Endothelial cell of umbilical vein (primary cell): ENCODE data around the gene EXOC6B. TPM values are rescaled to one million over a fixed set of nuclear protein-coding genes. Genes with fewer than 3 reads are reported as not detected.

ENCODE experiments used
- BruUV-seq: library from RNA; stranded (reverse); fragments of 400-500 nt; replicated peaks from 2 replicates; lab custom pipeline; 2021; lab: Mats Ljungman, UMichigan
- CTCF ChIA-PET: fragments of 300-600, 350-600 bp; sonication (Branson Sonifier 250); formaldehyde crosslinking; loops from one replicate; lab custom pipeline; 2021; ENCODE audit warnings: antibody characterized with exemption, inconsistent platforms; lab: Charles Lee
- POLR2A ChIA-PET: fragments of 300-600, 350-600 bp; sonication (Branson Sonifier 250); formaldehyde crosslinking; loops from one replicate; lab custom pipeline; 2021; ENCODE audit warnings: antibody characterized with exemption, inconsistent platforms; lab: Charles Lee
- DNase-seq: peaks from one replicate; pipeline ENCODE4 v3.0.0-alpha.2; 2011; ENCODE audit warnings: low read depth, low spot score
- FAIRE-seq: peaks from 2 replicates; lab custom pipeline; 2011; peaks lifted over from hg19 to GRCh38; lab: Jason Lieb, UNC
- H2AFZ ChIP-seq: 2 replicates; pipeline ENCODE4 v1.6.0; 2012; ENCODE audit warnings: low read depth, low read length, control low read depth, inconsistent platforms
- H3K27ac ChIP-seq: 2 replicates; pipeline ENCODE4 v1.5.1; 2011; ENCODE audit warnings: low read depth, mild to moderate bottlenecking, control low read depth, low read length, moderate library complexity; ENCODE audit not compliant: insufficient read depth
- H3K27me3 ChIP-seq, 2 experiments: 2 replicates each; pipeline versions ENCODE4 v1.6.0 to v1.6.1; 2011; ENCODE audit warnings: low read length in 2 of 2, mixed read lengths in 1 of 2; ENCODE audit not compliant: control insufficient read depth in 2 of 2, insufficient read depth in 2 of 2
- H3K36me3 ChIP-seq, 2 experiments: 2 replicates in 1 of 2; 3 replicates in 1 of 2; pipeline ENCODE4 v1.5.1; 2011; ENCODE audit warnings: low read length in 2 of 2, mild to moderate bottlenecking in 1 of 2, moderate library complexity in 1 of 2; ENCODE audit not compliant: control insufficient read depth in 2 of 2, insufficient read depth in 2 of 2; ENCODE audit errors: extremely low read depth in 1 of 2
- H3K4me1 ChIP-seq: 3 replicates; pipeline ENCODE4 v1.5.1; 2011; ENCODE audit warnings: mild to moderate bottlenecking, low read length; ENCODE audit not compliant: control insufficient read depth, insufficient read depth; ENCODE audit errors: extremely low read depth
- H3K4me2 ChIP-seq: 2 replicates; pipeline ENCODE4 v1.6.1; 2011; ENCODE audit warnings: low read length, control low read depth, mixed read lengths; ENCODE audit not compliant: insufficient read depth
- H3K4me3 ChIP-seq, 3 experiments: fragments of 200-600 bp in 1 of 3; sonication (generic), shearing (Covaris generic) in 1 of 3; replicated peaks in 1 of 3; 2 replicates each; pipeline ENCODE4 v1.5.1; 2011 to 2016; ENCODE audit warnings: control low read depth in 3 of 3, low read length in 3 of 3, mild to moderate bottlenecking in 2 of 3, inconsistent platforms in 1 of 3, low read depth in 1 of 3, moderate library complexity in 1 of 3; ENCODE audit not compliant: insufficient read depth in 1 of 3
- H3K79me2 ChIP-seq: 2 replicates; pipeline ENCODE4 v1.6.0; 2012; ENCODE audit warnings: low read length, inconsistent platforms; ENCODE audit not compliant: control insufficient read depth, insufficient read depth
- H3K9ac ChIP-seq: replicated peaks from 2 replicates; pipeline ENCODE3; 2011; ENCODE audit warnings: low read length, control low read depth; ENCODE audit not compliant: insufficient read depth; ENCODE audit errors: extremely low read depth
- H3K9me1 ChIP-seq: replicated peaks from 3 replicates; pipeline ENCODE4 v1.6.0; 2011; ENCODE audit warnings: mild to moderate bottlenecking, low read length; ENCODE audit not compliant: control insufficient read depth, insufficient read depth; ENCODE audit errors: extremely low read depth
- H3K9me3 ChIP-seq: replicated peaks from 2 replicates; pipeline ENCODE4 v1.5.1; 2012; ENCODE audit warnings: low read length, inconsistent platforms; ENCODE audit not compliant: control insufficient read depth, insufficient read depth
- H4K20me1 ChIP-seq: replicated peaks from 2 replicates; pipeline ENCODE3; 2011; ENCODE audit warnings: mild to moderate bottlenecking, low read length; ENCODE audit not compliant: control insufficient read depth, insufficient read depth; ENCODE audit errors: extremely low read depth
- EZH2 ChIP-seq: IDR thresholded peaks from 2 replicates; pipeline ENCODE4 v1.6.1; 2012; ENCODE audit warnings: borderline replicate concordance, low read depth, mild to moderate bottlenecking, moderate library complexity, low read length, inconsistent platforms; ENCODE audit not compliant: severe bottlenecking
- FOS ChIP-seq: IDR thresholded peaks from 2 replicates; pipeline ENCODE4 v1.6.1; 2011; ENCODE audit warnings: mild to moderate bottlenecking, low read length, moderate library complexity, borderline replicate concordance; ENCODE audit not compliant: insufficient read depth
- GATA2 ChIP-seq: IDR thresholded peaks from 2 replicates; pipeline ENCODE4 v1.7.0; 2011; ENCODE audit warnings: low read depth, mild to moderate bottlenecking, moderate library complexity, mixed read lengths, low read length; ENCODE audit not compliant: insufficient read length, insufficient read depth
- JUN ChIP-seq: IDR thresholded peaks from 2 replicates; pipeline ENCODE4 v1.6.1; 2011; ENCODE audit warnings: borderline replicate concordance, low read depth; ENCODE audit not compliant: insufficient read length, insufficient read depth
- MYC ChIP-seq: IDR thresholded peaks from one replicate; pipeline ENCODE4 v1.6.1; 2011; ENCODE audit warnings: mild to moderate bottlenecking, low read depth, low read length
- POLR2A ChIP-seq: IDR thresholded peaks from 2 replicates; pipeline ENCODE4 v1.6.1; 2012; ENCODE audit warnings: low read depth, mild to moderate bottlenecking, control low read depth, low read length
- POLR2AphosphoS5 ChIP-seq: IDR thresholded peaks from 2 replicates; pipeline ENCODE4 v1.6.1; 2012; ENCODE audit warnings: low read depth, mild to moderate bottlenecking, control low read depth, low read length, moderate library complexity; ENCODE audit not compliant: insufficient read depth
- dilution Hi-C: fragments of 300-500 bp; cut with MboI; formaldehyde crosslinking; loops from one replicate; pipeline ENCODE4 v1.15.0; 2019; ENCODE audit warnings: low sequenced_read_pairs; ENCODE audit not compliant: extremely low pct_ligation_motif_present
- intact Hi-C: fragments of 100-400 bp; cut with micrococcal nuclease; formaldehyde crosslinking; loops from one replicate; pipeline ENCODE4 v1.10.0; 2022
- polyA plus RNA-seq, 4 experiments: library from polyadenylated mRNA; depleted of rRNA in 3 of 4; stranded (reverse) in 3 of 4; unstranded in 1 of 4; fragments of >200 nt; gene quantifications; 2 replicates each; pipeline versions ENCODE4 v1.2.1 to v1.2.3, GENCODE V29; 2011 to 2012; ENCODE audit warnings: missing spikeins in 1 of 4
- total RNA-seq: library from RNA; stranded (reverse); gene quantifications from 2 replicates; pipeline ENCODE4 v1.2.3, GENCODE V29; 2021
- TF ChIP-seq, protein P1 (sequence below), 2 donors: IDR thresholded peaks; 1 replicate in 1 of 2; 2 replicates in 1 of 2; pipeline ENCODE4 v1.5.1; 2011; ENCODE audit warnings: low read length in 2 of 2, mild to moderate bottlenecking in 2 of 2, moderate library complexity in 2 of 2, control low read depth in 1 of 2, inconsistent platforms in 1 of 2, low read depth in 1 of 2; ENCODE audit not compliant: insufficient read depth in 1 of 2; ENCODE audit errors: extremely low read depth in 1 of 2
- TF ChIP-seq, protein P2 (sequence below): IDR thresholded peaks from 2 replicates; pipeline ENCODE4 v1.6.1; 2011; ENCODE audit not compliant: insufficient read depth, insufficient read length

EXOC6B gene
- total and polyA plus RNA-seq, 2 donors (not counting 3 experiments of a cell fraction or from before 2014, with no cell fraction given), result 10.8 to 34.8 TPM

DNA sequence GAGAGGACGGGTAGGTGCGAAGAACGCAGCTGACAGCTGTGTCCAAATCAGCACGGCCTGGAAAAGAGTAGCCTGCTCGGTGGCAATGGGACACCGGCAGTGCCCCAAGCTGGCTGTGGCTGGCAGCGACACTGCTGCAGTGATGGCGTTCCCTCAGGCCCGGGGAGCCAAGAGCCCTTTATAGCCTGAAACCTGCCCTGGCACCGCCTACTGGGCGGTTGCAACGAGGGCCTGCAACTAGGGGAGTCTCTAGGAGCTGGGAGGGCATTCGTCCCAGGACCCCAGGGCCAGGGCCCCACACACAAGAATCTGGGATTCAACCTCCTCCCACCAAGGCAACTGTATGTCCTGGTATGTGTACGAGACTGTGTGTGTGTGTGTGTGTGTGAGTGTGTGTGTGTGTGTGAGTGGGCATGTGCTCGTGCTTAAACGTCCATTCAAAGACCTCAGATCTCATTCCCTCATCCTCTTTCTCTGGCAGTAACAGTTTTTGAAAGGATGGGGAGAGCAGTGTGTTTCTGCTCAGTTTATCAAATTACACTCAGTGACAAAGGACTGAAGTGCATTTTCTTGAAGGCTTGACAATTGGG is 671.4 kb downstream of the EXOC6B start:
- Histone ChIP-seq H3K36me3 (no peaks in the 10 kb centered on the region), H3K4me2 (no peak overlapping the region), H3K4me3 (no peak overlapping the region), H3K27ac (no peak overlapping the region), H4K20me1 (no peaks in the 10 kb centered on the region), H3K9me3 (no peaks in the 10 kb centered on the region), H3K9ac (no peak overlapping the region), H3K27me3 (peaks cover 25 to 30% of the 10 kb centered on the region in 2 experiments), H3K4me1 (peaks cover 1% of the 10 kb centered on the region), H3K79me2 (no peaks in the 10 kb centered on the region), H3K9me1 (no peaks in the 10 kb centered on the region), H2AFZ (no peak overlapping the region)
- DNase-seq (no peak), FAIRE-seq (no peak)
- ChIA-PET POLR2A (no interaction called here), CTCF (interaction anchor here (1.4 to 6.6 kb wide), 5 partner anchors 230 to 855 kb away, joined by 4 to 106 read pairs (median 12); no protein-coding TSS in a partner anchor)
- dilution Hi-C loops (no loop called here), intact Hi-C loops (loop anchor here (5.0 kb wide), 2 partner anchors 547 to 593 kb away; no protein-coding TSS in a partner anchor)
- BruUV-seq, result no TSS peak
- TF ChIP-seq POLR2AphosphoS5 (no peak), JUN (no peak), EZH2 (no peak), POLR2A (no peak), GATA2 (no peak), FOS (no peak), MYC (no peak)
- TF ChIP-seq, protein P1, sequence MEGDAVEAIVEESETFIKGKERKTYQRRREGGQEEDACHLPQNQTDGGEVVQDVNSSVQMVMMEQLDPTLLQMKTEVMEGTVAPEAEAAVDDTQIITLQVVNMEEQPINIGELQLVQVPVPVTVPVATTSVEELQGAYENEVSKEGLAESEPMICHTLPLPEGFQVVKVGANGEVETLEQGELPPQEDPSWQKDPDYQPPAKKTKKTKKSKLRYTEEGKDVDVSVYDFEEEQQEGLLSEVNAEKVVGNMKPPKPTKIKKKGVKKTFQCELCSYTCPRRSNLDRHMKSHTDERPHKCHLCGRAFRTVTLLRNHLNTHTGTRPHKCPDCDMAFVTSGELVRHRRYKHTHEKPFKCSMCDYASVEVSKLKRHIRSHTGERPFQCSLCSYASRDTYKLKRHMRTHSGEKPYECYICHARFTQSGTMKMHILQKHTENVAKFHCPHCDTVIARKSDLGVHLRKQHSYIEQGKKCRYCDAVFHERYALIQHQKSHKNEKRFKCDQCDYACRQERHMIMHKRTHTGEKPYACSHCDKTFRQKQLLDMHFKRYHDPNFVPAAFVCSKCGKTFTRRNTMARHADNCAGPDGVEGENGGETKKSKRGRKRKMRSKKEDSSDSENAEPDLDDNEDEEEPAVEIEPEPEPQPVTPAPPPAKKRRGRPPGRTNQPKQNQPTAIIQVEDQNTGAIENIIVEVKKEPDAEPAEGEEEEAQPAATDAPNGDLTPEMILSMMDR (IDR thresholded peaks at IDR 0.05; ENCODE audit: extremely low read depth in 1 of 2, insufficient read depth in 1 of 2, low read depth in 1 of 2, low read length in 2 of 2), result no peak
- TF ChIP-seq, protein P2, sequence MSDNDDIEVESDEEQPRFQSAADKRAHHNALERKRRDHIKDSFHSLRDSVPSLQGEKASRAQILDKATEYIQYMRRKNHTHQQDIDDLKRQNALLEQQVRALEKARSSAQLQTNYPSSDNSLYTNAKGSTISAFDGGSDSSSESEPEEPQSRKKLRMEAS, result no peak
